Myometrial cell (primary cell): Measurements from ENCODE around the gene ST14. TPM values are rescaled to one million over a fixed set of nuclear protein-coding genes. Genes with fewer than 3 reads are reported as not detected.

ENCODE experiments used
- total RNA-seq: library from RNA; depleted of rRNA; stranded (reverse); fragments of >200 nt; gene quantifications from 2 replicates; pipeline ENCODE4 v1.2.3, GENCODE V29; 2015

ST14 gene
- total RNA-seq, result not detected in 2 replicates

DNA sequence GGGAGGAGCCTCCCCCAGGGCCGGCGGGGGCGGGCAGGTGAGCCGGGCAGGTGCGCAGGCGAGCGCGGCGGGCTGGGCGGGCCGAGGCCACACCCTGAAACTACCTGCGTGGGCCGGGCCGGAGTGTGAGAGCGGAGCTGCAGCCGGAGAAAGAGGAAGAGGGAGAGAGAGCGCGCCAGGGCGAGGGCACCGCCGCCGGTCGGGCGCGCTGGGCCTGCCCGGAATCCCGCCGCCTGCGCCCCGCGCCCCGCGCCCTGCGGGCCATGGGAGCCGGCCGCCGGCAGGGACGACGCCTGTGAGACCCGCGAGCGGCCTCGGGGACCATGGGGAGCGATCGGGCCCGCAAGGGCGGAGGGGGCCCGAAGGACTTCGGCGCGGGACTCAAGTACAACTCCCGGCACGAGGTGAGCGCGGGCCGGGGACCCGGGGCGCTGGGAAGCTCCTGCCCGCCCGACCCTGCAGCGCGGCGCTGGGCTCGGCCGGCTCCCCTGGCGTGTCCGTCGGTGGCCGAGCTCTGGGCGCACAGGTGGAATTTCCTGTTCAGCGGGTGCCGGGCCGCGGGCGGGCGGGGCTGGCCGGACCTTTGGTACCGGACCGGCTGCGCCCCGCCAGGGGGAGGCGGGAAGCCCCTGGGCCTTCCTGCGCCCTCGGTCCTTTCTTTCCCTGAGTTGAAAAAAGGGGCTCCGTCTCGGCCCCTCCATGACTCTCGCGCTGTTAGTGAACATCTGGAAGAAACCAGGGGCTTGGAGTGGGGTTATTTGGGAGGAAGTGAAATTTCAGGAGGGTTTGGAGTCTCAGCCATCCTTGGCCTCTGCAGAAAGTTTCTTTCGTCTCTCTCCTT, at the start of gene ST14:
TSS of gene ST14 (plus strand) at position 126 of the 841 bp plus-strand sequence. CDS start at position 324, 198 bp downstream.

Other genes starting within 250 kb of the ST14 start
- 4.8 and 5.8 TPM in 2 replicates for gene PRDM10, start 156.9 kb upstream of the ST14 start, total RNA-seq
- 371 and 437 TPM in 2 replicates for gene APLP2, start 89.9 kb upstream of the ST14 start, total RNA-seq
- gene ZBTB44, start 155.1 kb downstream of the ST14 start, total RNA-seq, result 11.2 and 11.8 TPM in 2 replicates